K562 (cell line): ENCODE measurements around the gene FERMT3. TPM values are rescaled to one million over a fixed set of nuclear protein-coding genes. Genes with fewer than 3 reads are reported as not detected.
A peak's percentile ranks its signal among the peaks of the same experiment; 100 is the strongest.

Experiments used
- CAMTA2 ChIP-seq: fragments of 250-450 bp; sonication (Bioruptor Pico); conservative IDR thresholded peaks from 2 replicates; pipeline ENCODE4 v1.5.1; 2022
- CBX2 ChIP-seq: fragments of 200-600 bp; sonication (generic); IDR thresholded peaks from one replicate; pipeline ENCODE4 v1.6.1; 2012; ENCODE audit warnings: mild to moderate bottlenecking, low read length, inconsistent platforms; ENCODE audit not compliant: insufficient read depth, poor library complexity, severe bottlenecking
- COPS2 ChIP-seq: fragments of 450-650 bp; conservative IDR thresholded peaks from 2 replicates; pipeline ENCODE4 v1.6.1; 2016; ENCODE audit warnings: mild to moderate bottlenecking, moderate library complexity
- ILF3 ChIP-seq: fragments of 450-650 bp; IDR thresholded peaks from 2 replicates; pipeline ENCODE4 v1.6.1; 2018; ENCODE audit warnings: antibody characterized with exemption, mild to moderate bottlenecking, moderate library complexity, borderline replicate concordance
- KDM5B ChIP-seq: fragments of 200-600 bp; sonication (generic); IDR thresholded peaks from 2 replicates; pipeline ENCODE4 v1.6.1; 2012; ENCODE audit warnings: low read depth, mild to moderate bottlenecking, moderate library complexity, low read length, control low read depth, inconsistent platforms; ENCODE audit not compliant: insufficient replicate concordance
- LCOR ChIP-seq: sonication (generic); formaldehyde crosslinking; IDR thresholded peaks from 2 replicates; pipeline ENCODE4 v1.8.0; 2022; ENCODE audit warnings: mild to moderate bottlenecking, missing genetic modification reagents
- MCM7 ChIP-seq, 2 experiments: fragments of 450-650 bp; IDR thresholded peaks; 2 replicates each; pipeline ENCODE4 v1.6.1; 2016 to 2018
- NFIC ChIP-seq: fragments of 450-650 bp; IDR thresholded peaks from 2 replicates; pipeline ENCODE4 v1.6.1; 2017; ENCODE audit warnings: mild to moderate bottlenecking, inconsistent platforms
- NFXL1 ChIP-seq: fragments of 450-650 bp; formaldehyde crosslinking; IDR thresholded peaks from 2 replicates; pipeline ENCODE4 v1.4.0; 2021; ENCODE audit warnings: mild to moderate bottlenecking
- NUFIP1 ChIP-seq: fragments of 450-650 bp; IDR thresholded peaks from 2 replicates; pipeline ENCODE4 v1.6.1; 2018; ENCODE audit not compliant: partially characterized antibody
- POLR2B ChIP-seq: fragments of 450-650 bp; IDR thresholded peaks from 2 replicates; pipeline ENCODE4 v1.6.1; 2018; ENCODE audit warnings: low read depth; ENCODE audit not compliant: partially characterized antibody
- POLR2G ChIP-seq: fragments of 200-400 bp; formaldehyde crosslinking; IDR thresholded peaks from 2 replicates; pipeline ENCODE4 v1.6.1; 2017; ENCODE audit warnings: low read depth, mild to moderate bottlenecking, antibody characterized with exemption, low read length, moderate library complexity
- RBM14 ChIP-seq: fragments of 200-400 bp; formaldehyde crosslinking; IDR thresholded peaks from 2 replicates; pipeline ENCODE4 v1.6.1; 2018; ENCODE audit warnings: low read depth, mild to moderate bottlenecking, low read length, moderate library complexity, borderline replicate concordance; ENCODE audit not compliant: insufficient read depth
- TAF1 ChIP-seq: IDR thresholded peaks from 2 replicates; pipeline ENCODE4 v1.6.1; 2011; ENCODE audit warnings: mild to moderate bottlenecking, low read length, moderate library complexity; ENCODE audit not compliant: insufficient read depth, control insufficient read depth, severe bottlenecking; ENCODE audit errors: extremely low read depth
- ZNF174 ChIP-seq: fragments of 250-450 bp; sonication (Bioruptor Pico); IDR thresholded peaks from 2 replicates; pipeline ENCODE4 v1.4.0; 2020; ENCODE audit warnings: mild to moderate bottlenecking
- ZNF3 ChIP-seq: fragments of 250-450 bp; sonication (Bioruptor Pico); IDR thresholded peaks from 2 replicates; pipeline ENCODE4 v1.5.0; 2021; ENCODE audit warnings: mild to moderate bottlenecking, moderate library complexity
- ZNF76 ChIP-seq: fragments of 250-450 bp; sonication (Bioruptor Pico); IDR thresholded peaks from 2 replicates; pipeline ENCODE4 v1.4.0; 2020; ENCODE audit warnings: mild to moderate bottlenecking, moderate library complexity, borderline replicate concordance
- polyA plus RNA-seq, 8 experiments: library from polyadenylated mRNA; depleted of rRNA in 4 of 8; stranded (reverse) in 5 of 8; unstranded in 3 of 8; fragments of >200 nt; fragmentation: Nextera tagmentation in 2 of 8; fragmentation: Illumina TruSeq in 1 of 8; extraction: Ambion mirVana in 2 of 8; extraction: Trizol in 1 of 8; gene quantifications; 2 replicates each; pipeline versions ENCODE4 v1.2.1 to v1.2.3, GENCODE V29; 2011 to 2014; ENCODE audit warnings: inconsistent platforms in 1 of 8, missing spikeins in 1 of 8
- total RNA-seq, 7 experiments: library from RNA; depleted of rRNA in 6 of 7; stranded (reverse); fragments of >200 nt in 6 of 7; fragmentation: Illumina TruSeq in 2 of 7; extraction: Trizol in 2 of 7; gene quantifications; 2 replicates each; pipeline versions ENCODE4 v1.2.1 to v1.2.3, GENCODE V29; 2011 to 2021; ENCODE audit warnings: low replicate concordance in 1 of 7
- TF ChIP-seq, protein P1 (sequence below): fragments of 450-650 bp; IDR thresholded peaks from 2 replicates; pipeline ENCODE4 v1.7.0; 2016; ENCODE audit warnings: borderline replicate concordance
- TF ChIP-seq, protein P2 (sequence below): fragments of 450-650 bp; conservative IDR thresholded peaks from 2 replicates; pipeline ENCODE4 v1.6.1; 2016; ENCODE audit warnings: missing genetic modification characterization, low read depth, mild to moderate bottlenecking, control low read depth, missing compliant biosample characterization
- TF ChIP-seq, protein P3 (sequence below): sonication (generic); formaldehyde crosslinking; IDR thresholded peaks from 2 replicates; pipeline ENCODE4 v1.8.1; 2022; ENCODE audit warnings: missing genetic modification reagents
- TF ChIP-seq, protein P4 (sequence below): fragments of 450-650 bp; IDR thresholded peaks from 2 replicates; pipeline ENCODE4 v1.7.1; 2018; ENCODE audit warnings: mild to moderate bottlenecking, low read depth; ENCODE audit not compliant: partially characterized antibody

FERMT3 gene
- total and polyA plus RNA-seq, 9 of the 15 experiments (the other 6 are each of a cell fraction or from before 2014, with no cell fraction given) = 3.2 to 275 (median 79.7) TPM

DNA sequence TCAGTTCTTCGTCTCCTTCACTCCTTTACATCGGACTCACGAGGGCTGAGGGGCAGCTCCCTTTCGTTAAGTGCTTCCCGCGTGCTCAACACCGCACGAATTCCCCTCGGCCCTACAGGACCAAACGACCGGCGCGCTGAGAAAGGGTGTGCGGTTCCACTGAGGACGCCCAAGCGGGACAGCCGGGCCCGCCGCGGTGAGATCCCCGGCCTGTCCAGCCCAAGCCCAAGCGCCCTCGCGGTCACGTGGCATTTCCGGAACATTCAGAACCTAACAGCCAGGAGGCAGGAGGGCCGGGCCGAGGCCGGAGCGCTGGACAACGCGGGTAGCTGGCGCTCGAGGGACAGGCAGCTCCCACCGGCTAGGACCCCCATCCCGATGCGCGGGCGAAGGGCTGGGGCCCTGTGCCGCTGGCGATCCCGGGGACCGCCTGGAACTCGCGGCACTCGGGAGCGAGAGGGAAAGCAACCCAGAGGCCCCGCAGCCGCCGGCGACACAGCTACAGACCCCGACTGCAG lies 21.3 kb upstream of the FERMT3 start (continued):
- TF ChIP-seq, protein P1, sequence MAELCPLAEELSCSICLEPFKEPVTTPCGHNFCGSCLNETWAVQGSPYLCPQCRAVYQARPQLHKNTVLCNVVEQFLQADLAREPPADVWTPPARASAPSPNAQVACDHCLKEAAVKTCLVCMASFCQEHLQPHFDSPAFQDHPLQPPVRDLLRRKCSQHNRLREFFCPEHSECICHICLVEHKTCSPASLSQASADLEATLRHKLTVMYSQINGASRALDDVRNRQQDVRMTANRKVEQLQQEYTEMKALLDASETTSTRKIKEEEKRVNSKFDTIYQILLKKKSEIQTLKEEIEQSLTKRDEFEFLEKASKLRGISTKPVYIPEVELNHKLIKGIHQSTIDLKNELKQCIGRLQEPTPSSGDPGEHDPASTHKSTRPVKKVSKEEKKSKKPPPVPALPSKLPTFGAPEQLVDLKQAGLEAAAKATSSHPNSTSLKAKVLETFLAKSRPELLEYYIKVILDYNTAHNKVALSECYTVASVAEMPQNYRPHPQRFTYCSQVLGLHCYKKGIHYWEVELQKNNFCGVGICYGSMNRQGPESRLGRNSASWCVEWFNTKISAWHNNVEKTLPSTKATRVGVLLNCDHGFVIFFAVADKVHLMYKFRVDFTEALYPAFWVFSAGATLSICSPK = no peak
- TF ChIP-seq, protein P2, sequence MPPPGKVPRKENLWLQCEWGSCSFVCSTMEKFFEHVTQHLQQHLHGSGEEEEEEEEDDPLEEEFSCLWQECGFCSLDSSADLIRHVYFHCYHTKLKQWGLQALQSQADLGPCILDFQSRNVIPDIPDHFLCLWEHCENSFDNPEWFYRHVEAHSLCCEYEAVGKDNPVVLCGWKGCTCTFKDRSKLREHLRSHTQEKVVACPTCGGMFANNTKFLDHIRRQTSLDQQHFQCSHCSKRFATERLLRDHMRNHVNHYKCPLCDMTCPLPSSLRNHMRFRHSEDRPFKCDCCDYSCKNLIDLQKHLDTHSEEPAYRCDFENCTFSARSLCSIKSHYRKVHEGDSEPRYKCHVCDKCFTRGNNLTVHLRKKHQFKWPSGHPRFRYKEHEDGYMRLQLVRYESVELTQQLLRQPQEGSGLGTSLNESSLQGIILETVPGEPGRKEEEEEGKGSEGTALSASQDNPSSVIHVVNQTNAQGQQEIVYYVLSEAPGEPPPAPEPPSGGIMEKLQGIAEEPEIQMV (tag) = no peak
- TF ChIP-seq NFXL1 (CRISPR knock-in tag) = no peak
- TF ChIP-seq CAMTA2 (CRISPR knock-in tag) = 0 out of 2 replicates have a peak, but pooled peaks have one; percentile 60
- TF ChIP-seq NUFIP1 = no peak
- no peak for TF ChIP-seq MCM7 (IDR thresholded peaks at IDR 0.05)
- TF ChIP-seq NFIC = peak; percentile 46
- TF ChIP-seq ZNF76 (CRISPR knock-in tag) = 0 out of 2 replicates have a peak, but pooled peaks have one; percentile 43
- no peak for TF ChIP-seq ILF3
- peak; percentile 99 for TF ChIP-seq POLR2G
- TF ChIP-seq, protein P3, sequence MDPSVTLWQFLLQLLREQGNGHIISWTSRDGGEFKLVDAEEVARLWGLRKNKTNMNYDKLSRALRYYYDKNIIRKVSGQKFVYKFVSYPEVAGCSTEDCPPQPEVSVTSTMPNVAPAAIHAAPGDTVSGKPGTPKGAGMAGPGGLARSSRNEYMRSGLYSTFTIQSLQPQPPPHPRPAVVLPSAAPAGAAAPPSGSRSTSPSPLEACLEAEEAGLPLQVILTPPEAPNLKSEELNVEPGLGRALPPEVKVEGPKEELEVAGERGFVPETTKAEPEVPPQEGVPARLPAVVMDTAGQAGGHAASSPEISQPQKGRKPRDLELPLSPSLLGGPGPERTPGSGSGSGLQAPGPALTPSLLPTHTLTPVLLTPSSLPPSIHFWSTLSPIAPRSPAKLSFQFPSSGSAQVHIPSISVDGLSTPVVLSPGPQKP (CRISPR knock-in tag) = no peak
- TF ChIP-seq RBM14 = 0 out of 2 replicates have a peak, but pooled peaks have one; percentile 72
- TF ChIP-seq KDM5B = peak; percentile 81
- peak; percentile 94 for TF ChIP-seq LCOR (CRISPR knock-in tag)
- TF ChIP-seq TAF1 = peak; percentile 85
- TF ChIP-seq ZNF3 = no peak
- TF ChIP-seq ZNF174 (CRISPR knock-in tag) = no peak
- TF ChIP-seq CBX2 = no peak
- peak; percentile 96 for TF ChIP-seq POLR2B
- no peak for TF ChIP-seq COPS2
- TF ChIP-seq, protein P4, sequence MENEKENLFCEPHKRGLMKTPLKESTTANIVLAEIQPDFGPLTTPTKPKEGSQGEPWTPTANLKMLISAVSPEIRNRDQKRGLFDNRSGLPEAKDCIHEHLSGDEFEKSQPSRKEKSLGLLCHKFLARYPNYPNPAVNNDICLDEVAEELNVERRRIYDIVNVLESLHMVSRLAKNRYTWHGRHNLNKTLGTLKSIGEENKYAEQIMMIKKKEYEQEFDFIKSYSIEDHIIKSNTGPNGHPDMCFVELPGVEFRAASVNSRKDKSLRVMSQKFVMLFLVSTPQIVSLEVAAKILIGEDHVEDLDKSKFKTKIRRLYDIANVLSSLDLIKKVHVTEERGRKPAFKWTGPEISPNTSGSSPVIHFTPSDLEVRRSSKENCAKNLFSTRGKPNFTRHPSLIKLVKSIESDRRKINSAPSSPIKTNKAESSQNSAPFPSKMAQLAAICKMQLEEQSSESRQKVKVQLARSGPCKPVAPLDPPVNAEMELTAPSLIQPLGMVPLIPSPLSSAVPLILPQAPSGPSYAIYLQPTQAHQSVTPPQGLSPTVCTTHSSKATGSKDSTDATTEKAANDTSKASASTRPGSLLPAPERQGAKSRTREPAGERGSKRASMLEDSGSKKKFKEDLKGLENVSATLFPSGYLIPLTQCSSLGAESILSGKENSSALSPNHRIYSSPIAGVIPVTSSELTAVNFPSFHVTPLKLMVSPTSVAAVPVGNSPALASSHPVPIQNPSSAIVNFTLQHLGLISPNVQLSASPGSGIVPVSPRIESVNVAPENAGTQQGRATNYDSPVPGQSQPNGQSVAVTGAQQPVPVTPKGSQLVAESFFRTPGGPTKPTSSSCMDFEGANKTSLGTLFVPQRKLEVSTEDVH = no peak
